Mesodermal cell (in vitro differentiated cells): ENCODE measurements around the gene BLMH.

ENCODE experiments used
- H3K27ac ChIP-seq: 2 replicates; pipeline ENCODE4 v1.7.0; 2013; ENCODE audit warnings: mild to moderate bottlenecking, low read depth, low read length, moderate library complexity; ENCODE audit not compliant: severe bottlenecking
- H3K36me3 ChIP-seq: 2 replicates; pipeline ENCODE4 v1.7.1; 2013; ENCODE audit warnings: mild to moderate bottlenecking, low read length, moderate library complexity; ENCODE audit not compliant: control insufficient read depth, insufficient read depth
- H3K4me1 ChIP-seq: one replicate; pipeline ENCODE4 v1.7.1; 2013; ENCODE audit warnings: mild to moderate bottlenecking, low read length; ENCODE audit not compliant: insufficient read depth, control insufficient read depth, poor library complexity, severe bottlenecking
- H3K4me3 ChIP-seq: 2 replicates; pipeline ENCODE4 v1.7.0; 2013; ENCODE audit warnings: low read length, control low read depth, mild to moderate bottlenecking; ENCODE audit not compliant: insufficient read depth, poor library complexity, severe bottlenecking; ENCODE audit errors: extremely low read depth
- H3K9me3 ChIP-seq: 2 replicates; pipeline ENCODE4 v1.7.1; 2013; ENCODE audit warnings: mild to moderate bottlenecking, low read length, moderate library complexity; ENCODE audit not compliant: control insufficient read depth
- WGBS, 2 experiments: methylation state at CpG; one replicate each; pipeline ENCODE4 v1.1.5; 2013; ENCODE audit warnings: missing lambda C conversion rate in 2 of 2; ENCODE audit not compliant: insufficient coverage in 2 of 2; 5-methylcytosine and 5-hydroxymethylcytosine counted together

BLMH gene

GRCh38 chr17:30324723-30325122, 33.0 kb upstream of the BLMH start:
- H3K36me3 ChIP-seq: no peaks in the 10 kb centered on the region
- WGBS, 2 experiments: 89 to 98% methylated on average over 3 to 4 of the region's 7 CpGs
- H3K4me3 ChIP-seq: no peak overlapping the region
- H3K9me3 ChIP-seq: no peaks in the 10 kb centered on the region
- no peaks in the 10 kb centered on the region for H3K4me1 ChIP-seq
- H3K27ac ChIP-seq: no peak overlapping the region

GRCh38 chr17:30323895-30324319, 32.2 kb upstream of the BLMH start:
- Histone ChIP-seq H3K27ac (no peak overlapping the region), H3K4me3 (no peak overlapping the region), H3K4me1 (no peaks in the 10 kb centered on the region), H3K36me3 (no peaks in the 10 kb centered on the region), H3K9me3 (no peaks in the 10 kb centered on the region)

- H3K9me3 ChIP-seq: no peaks in the 10 kb centered on the region
- 87 to 88% methylated on average over 3 of the region's 5 CpGs for WGBS, 2 experiments
Observed at GRCh38 chr17:30323262-30323894, 31.6 kb upstream of the BLMH start.

DNA sequence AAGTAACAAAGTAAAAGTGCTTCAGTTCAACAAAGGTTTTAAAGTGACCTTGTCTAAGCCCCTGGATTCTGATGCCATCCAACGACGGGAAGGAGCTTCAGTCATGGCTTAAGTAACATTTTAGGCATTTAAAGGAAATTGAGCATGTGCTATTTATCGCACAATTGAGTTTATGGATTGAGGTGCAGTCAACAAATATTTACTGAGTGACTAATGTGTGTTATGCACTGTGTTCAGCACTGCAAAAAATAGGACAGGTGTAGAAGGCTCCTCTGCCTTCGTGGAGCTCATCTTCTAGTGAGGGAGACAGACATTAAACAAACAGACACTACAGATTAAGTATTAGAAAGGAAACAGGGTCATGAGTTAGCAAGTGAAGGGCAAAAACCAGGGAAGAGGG, 29.6 kb upstream of the BLMH start:
- Histone ChIP-seq H3K36me3 (no peaks in the 10 kb centered on the region), H3K4me1 (no peaks in the 10 kb centered on the region), H3K4me3 (no peak overlapping the region), H3K27ac (no peak overlapping the region), H3K9me3 (no peaks in the 10 kb centered on the region)
- WGBS, 2 experiments: 93 to 94% methylated on average over 3 of the region's 4 CpGs

More at GRCh38 chr17:30323262-30323894, 31.6 kb upstream of the BLMH start:
- H3K27ac ChIP-seq: no peak overlapping the region
- H3K4me1 ChIP-seq: no peaks in the 10 kb centered on the region
- H3K36me3 ChIP-seq: no peaks in the 10 kb centered on the region
- H3K4me3 ChIP-seq: no peak overlapping the region

DNA sequence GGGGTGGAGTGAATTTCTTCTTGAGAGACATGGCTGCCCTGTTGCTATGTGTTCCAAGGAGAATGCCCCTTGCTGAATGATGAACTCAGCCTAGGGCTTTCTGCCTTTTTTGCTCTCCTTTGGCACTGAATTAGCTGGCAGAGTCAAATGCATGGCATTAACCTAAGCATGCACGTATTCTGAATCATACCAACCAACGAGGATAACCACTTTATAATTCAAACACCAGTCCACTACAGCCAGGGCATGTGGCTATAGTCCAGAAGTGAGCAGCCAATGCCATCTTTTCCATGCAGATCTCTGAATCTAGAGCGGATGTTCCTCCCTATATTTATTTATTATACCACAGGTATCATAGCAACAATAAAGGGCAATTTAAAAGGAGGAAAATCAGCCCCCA, 26.4 kb upstream of the BLMH start:
- 73 to 94% methylated on average over 3 of the region's 3 CpGs for WGBS, 2 experiments
- no peak overlapping the region for H3K27ac ChIP-seq
- H3K36me3 ChIP-seq: no peaks in the 10 kb centered on the region
- H3K4me3 ChIP-seq: no peak overlapping the region
- no peaks in the 10 kb centered on the region for H3K4me1 ChIP-seq
- H3K9me3 ChIP-seq: no peaks in the 10 kb centered on the region

- no CpG with 5 or more reads among the region's 1 CpG for WGBS, 2 experiments
- no peak overlapping the region for H3K4me3 ChIP-seq
- H3K36me3 ChIP-seq: no peaks in the 10 kb centered on the region
- H3K27ac ChIP-seq: no peak overlapping the region
- no peaks in the 10 kb centered on the region for H3K9me3 ChIP-seq
- H3K4me1 ChIP-seq: no peaks in the 10 kb centered on the region
Observed at GRCh38 chr17:30316736-30317135, 25.0 kb upstream of the BLMH start.

DNA sequence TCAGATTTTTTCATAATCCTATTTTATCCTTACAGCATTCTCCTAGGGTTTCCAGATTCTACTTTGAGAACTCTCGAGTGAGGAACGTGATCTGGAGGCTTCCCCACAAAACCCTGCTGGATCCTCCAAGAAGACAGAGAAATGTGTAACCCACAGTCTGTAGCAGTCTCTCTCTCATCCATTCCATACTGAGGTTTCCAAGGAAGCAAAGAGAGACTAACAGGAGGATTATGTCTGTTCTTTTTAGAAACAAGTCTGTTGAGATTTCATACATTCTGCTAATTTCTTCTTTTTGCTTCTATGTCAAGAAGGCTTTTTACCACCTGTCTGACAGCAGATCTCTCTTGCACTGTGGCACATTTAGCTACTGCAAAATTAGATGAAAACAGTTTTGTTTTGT, 23.4 kb upstream of the BLMH start:
- Histone ChIP-seq H3K36me3 (no peaks in the 10 kb centered on the region), H3K4me3 (no peak overlapping the region), H3K27ac (no peak overlapping the region), H3K9me3 (no peaks in the 10 kb centered on the region), H3K4me1 (no peaks in the 10 kb centered on the region)
- 75 to 90% methylated on average over 2 of the region's 2 CpGs for WGBS, 2 experiments

GRCh38 chr17:30314474-30314873, 22.7 kb upstream of the BLMH start:
- H3K4me3 ChIP-seq: no peak overlapping the region
- no peaks in the 10 kb centered on the region for H3K36me3 ChIP-seq
- no peaks in the 10 kb centered on the region for H3K9me3 ChIP-seq
- H3K4me1 ChIP-seq: peaks cover 5% of the 10 kb centered on the region
- no CpG with 5 or more reads among the region's 1 CpG for WGBS, 2 experiments
- no peak overlapping the region for H3K27ac ChIP-seq

DNA sequence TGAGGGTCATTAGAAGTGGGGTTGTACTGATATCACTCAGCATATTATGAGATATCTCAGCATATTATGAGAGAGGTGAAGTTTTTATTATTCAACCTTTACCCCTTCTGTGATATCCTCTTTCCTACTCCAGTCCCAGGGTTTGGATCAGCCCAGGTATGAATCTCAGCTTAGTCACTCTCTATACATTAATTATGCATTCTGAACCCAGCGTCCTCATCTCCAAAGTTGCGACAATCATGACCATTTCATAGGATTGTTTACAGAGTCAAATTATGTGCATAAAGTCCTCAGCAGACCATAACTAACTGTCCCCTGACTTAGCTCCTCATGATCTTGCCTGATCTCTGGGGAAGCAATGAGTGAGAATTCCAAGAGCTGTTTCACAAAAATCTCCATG, 20.5 kb upstream of the BLMH start:
- 40% methylated on average over 1 of the region's 2 CpGs; no CpG with 5 or more reads in 1 of the 2 experiments for WGBS, 2 experiments
- Histone ChIP-seq H3K27ac (no peak overlapping the region), H3K9me3 (no peaks in the 10 kb centered on the region), H3K4me1 (peaks cover 5% of the 10 kb centered on the region), H3K4me3 (no peak overlapping the region), H3K36me3 (no peaks in the 10 kb centered on the region)

- Histone ChIP-seq H3K27ac (no peak overlapping the region), H3K36me3 (no peaks in the 10 kb centered on the region), H3K9me3 (no peaks in the 10 kb centered on the region), H3K4me3 (no peak overlapping the region), H3K4me1 (peaks cover 5% of the 10 kb centered on the region)
- 90% methylated on average over 1 of the region's 2 CpGs; no CpG with 5 or more reads in 1 of the 2 experiments for WGBS, 2 experiments
Observed at GRCh38 chr17:30310562-30310961, 18.8 kb upstream of the BLMH start.

DNA sequence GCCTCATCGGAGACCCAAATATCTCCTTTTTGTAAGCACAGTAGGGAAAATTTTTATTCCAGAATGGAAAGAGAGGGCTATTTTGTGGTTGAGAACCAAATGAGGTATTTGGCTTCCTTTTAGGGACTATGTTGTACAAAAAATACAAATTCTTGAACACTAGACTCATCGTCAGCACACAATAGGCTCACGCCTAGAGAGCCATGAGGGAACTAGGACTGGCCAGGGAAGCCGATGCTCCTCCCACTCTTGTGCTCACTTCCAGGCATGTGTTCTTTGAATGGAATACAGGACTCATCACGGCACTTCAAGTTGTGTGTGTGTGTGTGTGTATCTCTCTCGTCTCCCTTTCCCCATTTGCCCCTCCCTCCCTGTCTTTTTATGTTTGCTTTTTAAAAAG, 17.8 kb upstream of the BLMH start:
- WGBS, 2 experiments: 91 to 100% methylated on average over 1 to 4 of the region's 6 CpGs
- H3K27ac ChIP-seq: no peak overlapping the region
- H3K4me1 ChIP-seq: peaks cover 5% of the 10 kb centered on the region
- no peaks in the 10 kb centered on the region for H3K9me3 ChIP-seq
- no peak overlapping the region for H3K4me3 ChIP-seq
- H3K36me3 ChIP-seq: no peaks in the 10 kb centered on the region
